Astrocyte (in vitro differentiated cells and primary cell): ENCODE measurements around the gene CEBPG. TPM values are rescaled to one million over a fixed set of nuclear protein-coding genes. Genes with fewer than 3 reads are reported as not detected.

ENCODE experiments used
- DNase-seq: peaks from one replicate; pipeline ENCODE4 v3.0.0-alpha.2; 2010; ENCODE audit warnings: low read depth
- FAIRE-seq: peaks from 2 replicates; lab custom pipeline; 2011; peaks lifted over from hg19 to GRCh38; lab: Jason Lieb, UNC
- H2AFZ ChIP-seq: 2 replicates; pipeline ENCODE4 v1.6.0; 2012; ENCODE audit warnings: low read depth, low read length, inconsistent platforms
- H3K27ac ChIP-seq: 2 replicates; pipeline ENCODE4 v1.5.1; 2011; ENCODE audit warnings: low read depth, low read length, inconsistent platforms
- H3K27me3 ChIP-seq: 2 replicates; pipeline ENCODE4 v1.6.0; 2011; ENCODE audit warnings: low read length, inconsistent platforms; ENCODE audit not compliant: insufficient read depth
- H3K36me3 ChIP-seq: 2 replicates; pipeline ENCODE4 v1.5.1; 2011; ENCODE audit warnings: low read length, inconsistent platforms; ENCODE audit not compliant: insufficient read depth
- H3K4me1 ChIP-seq: 2 replicates; pipeline ENCODE4 v1.5.1; 2011; ENCODE audit warnings: low read length, inconsistent platforms; ENCODE audit not compliant: insufficient read depth
- H3K4me2 ChIP-seq: 2 replicates; pipeline ENCODE4 v1.6.0; 2012; ENCODE audit warnings: low read length, inconsistent platforms
- H3K4me3 ChIP-seq: 2 replicates; pipeline ENCODE4 v1.5.1; 2011; ENCODE audit warnings: low read depth, mild to moderate bottlenecking, low read length, inconsistent platforms; ENCODE audit not compliant: insufficient read depth
- H3K79me2 ChIP-seq: 2 replicates; pipeline ENCODE4 v1.6.0; 2012; ENCODE audit warnings: mild to moderate bottlenecking, low read length, inconsistent platforms; ENCODE audit not compliant: insufficient read depth
- H3K9ac ChIP-seq: 2 replicates; pipeline ENCODE4 v1.6.0; 2012; ENCODE audit warnings: mild to moderate bottlenecking, low read length, inconsistent platforms
- H3K9me3 ChIP-seq: 2 replicates; pipeline ENCODE4 v1.5.1; 2012; ENCODE audit warnings: low read depth, mild to moderate bottlenecking, low read length, inconsistent platforms; ENCODE audit not compliant: insufficient read depth
- H4K20me1 ChIP-seq: 2 replicates; pipeline ENCODE4 v1.6.0; 2012; ENCODE audit warnings: low read length, inconsistent platforms; ENCODE audit not compliant: insufficient read depth
- H3K27ac Mint-ChIP-seq: one replicate; pipeline ENCODE4 v1.8.0; 2021; ENCODE audit warnings: mild to moderate bottlenecking, mixed read lengths; ENCODE audit not compliant: unreplicated experiment
- H3K27me3 Mint-ChIP-seq: one replicate; pipeline ENCODE4 v1.8.0; 2021; ENCODE audit warnings: low read depth, mixed read lengths; ENCODE audit not compliant: unreplicated experiment
- H3K36me3 Mint-ChIP-seq: one replicate; pipeline ENCODE4 v1.8.0; 2021; ENCODE audit warnings: low read depth, mixed read lengths; ENCODE audit not compliant: unreplicated experiment
- H3K4me1 Mint-ChIP-seq: one replicate; pipeline ENCODE4 v1.8.0; 2021; ENCODE audit warnings: low read depth, mixed read lengths; ENCODE audit not compliant: unreplicated experiment
- H3K4me3 Mint-ChIP-seq: one replicate; pipeline ENCODE4 v1.8.0; 2021; ENCODE audit warnings: mild to moderate bottlenecking, moderate library complexity, mixed read lengths; ENCODE audit not compliant: unreplicated experiment
- H3K9me3 Mint-ChIP-seq: one replicate; pipeline ENCODE4 v1.8.0; 2021; ENCODE audit warnings: mild to moderate bottlenecking, mixed read lengths; ENCODE audit not compliant: unreplicated experiment
- EZH2 ChIP-seq: IDR thresholded peaks from 2 replicates; pipeline ENCODE4 v1.6.1; 2012; ENCODE audit warnings: mild to moderate bottlenecking, low read length, inconsistent platforms; ENCODE audit not compliant: insufficient read depth
- total RNA-seq: library from RNA; stranded (reverse); gene quantifications from 2 replicates; pipeline ENCODE4 v1.2.1, GENCODE V29; 2021
- TF ChIP-seq, protein P1 (sequence below): IDR thresholded peaks from 2 replicates; pipeline ENCODE4 v1.5.1; 2011; ENCODE audit warnings: low read depth, mild to moderate bottlenecking, inconsistent platforms, low read length, moderate library complexity; ENCODE audit not compliant: insufficient read depth

The CEBPG gene
- total RNA-seq, 1 donor from 2014 or later, result 31.7 TPM

- H4K20me1 ChIP-seq, result no peaks in the 10 kb centered on the region
- TF ChIP-seq EZH2, result no peak
- TF ChIP-seq, protein P1, sequence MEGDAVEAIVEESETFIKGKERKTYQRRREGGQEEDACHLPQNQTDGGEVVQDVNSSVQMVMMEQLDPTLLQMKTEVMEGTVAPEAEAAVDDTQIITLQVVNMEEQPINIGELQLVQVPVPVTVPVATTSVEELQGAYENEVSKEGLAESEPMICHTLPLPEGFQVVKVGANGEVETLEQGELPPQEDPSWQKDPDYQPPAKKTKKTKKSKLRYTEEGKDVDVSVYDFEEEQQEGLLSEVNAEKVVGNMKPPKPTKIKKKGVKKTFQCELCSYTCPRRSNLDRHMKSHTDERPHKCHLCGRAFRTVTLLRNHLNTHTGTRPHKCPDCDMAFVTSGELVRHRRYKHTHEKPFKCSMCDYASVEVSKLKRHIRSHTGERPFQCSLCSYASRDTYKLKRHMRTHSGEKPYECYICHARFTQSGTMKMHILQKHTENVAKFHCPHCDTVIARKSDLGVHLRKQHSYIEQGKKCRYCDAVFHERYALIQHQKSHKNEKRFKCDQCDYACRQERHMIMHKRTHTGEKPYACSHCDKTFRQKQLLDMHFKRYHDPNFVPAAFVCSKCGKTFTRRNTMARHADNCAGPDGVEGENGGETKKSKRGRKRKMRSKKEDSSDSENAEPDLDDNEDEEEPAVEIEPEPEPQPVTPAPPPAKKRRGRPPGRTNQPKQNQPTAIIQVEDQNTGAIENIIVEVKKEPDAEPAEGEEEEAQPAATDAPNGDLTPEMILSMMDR, result no peak
- H3K4me1 Mint-ChIP-seq, result no peaks in the 10 kb centered on the region
- no peaks in the 10 kb centered on the region for H3K36me3 ChIP-seq
- H3K27ac ChIP-seq, result no peak overlapping the region
- no peaks in the 10 kb centered on the region for H3K27me3 ChIP-seq
- peaks cover 12% of the 10 kb centered on the region for H3K27me3 Mint-ChIP-seq
- no peak overlapping the region for H3K9ac ChIP-seq
- H2AFZ ChIP-seq, result no peak overlapping the region
- no peak for DNase-seq
- H3K36me3 Mint-ChIP-seq, result no peaks in the 10 kb centered on the region
- H3K4me1 ChIP-seq, result no peaks in the 10 kb centered on the region
- H3K9me3 ChIP-seq, result no peaks in the 10 kb centered on the region
- no peak overlapping the region for H3K4me2 ChIP-seq
- H3K27ac Mint-ChIP-seq, result no peak overlapping the region
- no peak overlapping the region for H3K4me3 Mint-ChIP-seq
- H3K79me2 ChIP-seq, result no peaks in the 10 kb centered on the region
- H3K4me3 ChIP-seq, result no peak overlapping the region
- FAIRE-seq, result no peak
- peaks cover 9% of the 10 kb centered on the region for H3K9me3 Mint-ChIP-seq
Measured at GRCh38 chr19:33329060-33329459, 44.4 kb upstream of the CEBPG start.

- Histone ChIP-seq H3K79me2 (no peaks in the 10 kb centered on the region), H3K9ac (no peak overlapping the region), H3K4me1 (no peaks in the 10 kb centered on the region), H3K4me3 (no peak overlapping the region), H3K27me3 (no peaks in the 10 kb centered on the region), H2AFZ (no peak overlapping the region), H4K20me1 (no peaks in the 10 kb centered on the region), H3K9me3 (no peaks in the 10 kb centered on the region), H3K36me3 (no peaks in the 10 kb centered on the region), H3K4me2 (no peak overlapping the region), H3K27ac (no peak overlapping the region)
- no peak for FAIRE-seq
- DNase-seq, result no peak
- no peaks in the 10 kb centered on the region for H3K4me1 Mint-ChIP-seq
- no peaks in the 10 kb centered on the region for H3K36me3 Mint-ChIP-seq
- H3K27ac Mint-ChIP-seq, result no peak overlapping the region
- no peak overlapping the region for H3K4me3 Mint-ChIP-seq
- H3K9me3 Mint-ChIP-seq, result peaks cover 9% of the 10 kb centered on the region
- peaks cover 12% of the 10 kb centered on the region for H3K27me3 Mint-ChIP-seq
- no peak for TF ChIP-seq EZH2
- TF ChIP-seq, protein P1, result no peak
Measured at GRCh38 chr19:33329736-33330135, 43.8 kb upstream of the CEBPG start.

DNA sequence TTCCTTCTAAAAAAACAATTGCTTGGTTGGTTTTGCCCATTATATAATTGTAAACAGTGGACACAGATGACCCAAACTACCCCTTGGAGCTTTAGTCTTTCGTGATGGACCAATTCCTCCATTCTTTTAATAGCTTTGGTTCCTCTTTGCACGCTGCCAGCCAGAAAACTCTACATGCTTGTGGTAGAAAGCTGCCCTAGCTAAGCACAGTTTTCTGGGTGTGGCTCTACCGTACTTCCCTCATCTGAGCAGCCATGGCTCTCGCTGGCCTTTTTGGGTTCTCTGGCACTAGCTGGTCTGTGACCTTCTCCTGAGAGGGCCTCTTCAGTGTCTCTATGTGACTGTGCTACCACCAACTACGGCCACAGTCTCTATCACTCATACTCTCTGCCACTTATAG, 41.3 kb upstream of the CEBPG start:
- Histone ChIP-seq H3K27me3 (no peaks in the 10 kb centered on the region), H4K20me1 (no peaks in the 10 kb centered on the region), H3K4me3 (no peak overlapping the region), H3K79me2 (no peaks in the 10 kb centered on the region), H3K4me2 (no peak overlapping the region), H3K9me3 (no peaks in the 10 kb centered on the region), H3K27ac (no peak overlapping the region), H2AFZ (no peak overlapping the region), H3K4me1 (no peaks in the 10 kb centered on the region), H3K9ac (no peak overlapping the region), H3K36me3 (no peaks in the 10 kb centered on the region)
- no peak for FAIRE-seq
- H3K36me3 Mint-ChIP-seq, result no peaks in the 10 kb centered on the region
- no peak for DNase-seq
- H3K9me3 Mint-ChIP-seq, result peaks cover 3% of the 10 kb centered on the region
- no peak overlapping the region for H3K27ac Mint-ChIP-seq
- TF ChIP-seq, protein P1, result no peak
- no peak for TF ChIP-seq EZH2
- no peak overlapping the region for H3K4me3 Mint-ChIP-seq
- peaks cover 16% of the 10 kb centered on the region for H3K27me3 Mint-ChIP-seq
- H3K4me1 Mint-ChIP-seq, result no peaks in the 10 kb centered on the region
